Fibroblast of pulmonary artery (primary cell): ENCODE results near the gene TNNT2.

ENCODE experiments used
- DNase-seq: peaks from one replicate; pipeline ENCODE4 v3.0.0-alpha.2; 2010; ENCODE audit warnings: low read depth
- H3K4me3 ChIP-seq: replicated peaks from 2 replicates; pipeline ENCODE4 v1.5.1; 2011; ENCODE audit warnings: low read depth, mild to moderate bottlenecking, control low read depth, low read length, moderate library complexity
- TF ChIP-seq, protein P1 (sequence below): IDR thresholded peaks from 2 replicates; pipeline ENCODE4 v1.5.1; 2011; ENCODE audit warnings: mild to moderate bottlenecking, control low read depth, low read length, inconsistent platforms; ENCODE audit errors: missing control alignments

TNNT2 gene

DNA sequence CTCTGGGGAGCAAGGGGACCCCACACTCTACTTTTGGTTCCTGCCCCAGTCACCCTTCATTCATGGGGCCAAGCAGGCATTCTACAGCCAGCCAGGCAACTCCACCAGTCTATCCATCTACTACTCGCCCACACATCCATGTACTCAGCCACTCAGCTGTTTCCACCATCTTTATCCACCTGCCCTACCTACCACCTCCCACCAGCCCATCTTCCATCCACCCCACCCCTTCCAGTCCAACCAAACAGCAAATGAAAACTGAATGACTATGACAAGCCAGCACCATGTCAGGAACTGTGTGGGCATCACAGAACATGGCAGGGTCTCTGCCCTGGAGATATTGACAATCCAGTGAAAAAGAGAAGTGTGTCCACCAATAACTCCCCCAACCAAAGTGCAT, 13.7 kb upstream of the TNNT2 start:
- TF ChIP-seq, protein P1, sequence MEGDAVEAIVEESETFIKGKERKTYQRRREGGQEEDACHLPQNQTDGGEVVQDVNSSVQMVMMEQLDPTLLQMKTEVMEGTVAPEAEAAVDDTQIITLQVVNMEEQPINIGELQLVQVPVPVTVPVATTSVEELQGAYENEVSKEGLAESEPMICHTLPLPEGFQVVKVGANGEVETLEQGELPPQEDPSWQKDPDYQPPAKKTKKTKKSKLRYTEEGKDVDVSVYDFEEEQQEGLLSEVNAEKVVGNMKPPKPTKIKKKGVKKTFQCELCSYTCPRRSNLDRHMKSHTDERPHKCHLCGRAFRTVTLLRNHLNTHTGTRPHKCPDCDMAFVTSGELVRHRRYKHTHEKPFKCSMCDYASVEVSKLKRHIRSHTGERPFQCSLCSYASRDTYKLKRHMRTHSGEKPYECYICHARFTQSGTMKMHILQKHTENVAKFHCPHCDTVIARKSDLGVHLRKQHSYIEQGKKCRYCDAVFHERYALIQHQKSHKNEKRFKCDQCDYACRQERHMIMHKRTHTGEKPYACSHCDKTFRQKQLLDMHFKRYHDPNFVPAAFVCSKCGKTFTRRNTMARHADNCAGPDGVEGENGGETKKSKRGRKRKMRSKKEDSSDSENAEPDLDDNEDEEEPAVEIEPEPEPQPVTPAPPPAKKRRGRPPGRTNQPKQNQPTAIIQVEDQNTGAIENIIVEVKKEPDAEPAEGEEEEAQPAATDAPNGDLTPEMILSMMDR, result no peak
- no peak overlapping the region for H3K4me3 ChIP-seq
- DNase-seq, result no peak

DNA sequence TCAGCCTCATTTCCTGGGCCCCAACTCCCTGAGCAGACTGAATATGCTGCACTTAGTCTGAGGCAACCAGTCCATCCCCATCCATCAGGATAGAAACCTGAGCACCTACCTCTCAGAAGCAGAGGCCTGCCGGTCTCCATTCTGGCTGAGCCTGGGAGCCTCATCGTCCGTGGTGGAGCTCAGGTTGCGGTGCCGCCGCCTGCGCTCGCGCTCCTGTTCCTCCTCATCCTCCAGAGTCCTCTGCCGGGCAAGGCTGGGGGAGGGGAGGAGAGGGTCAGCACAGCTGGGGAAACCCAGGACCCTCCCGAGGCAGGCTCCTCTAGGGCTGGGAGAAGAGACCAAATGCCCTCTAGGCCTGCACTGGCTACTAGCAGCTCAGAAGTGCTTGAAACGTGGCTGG, 11.6 kb upstream of the TNNT2 start:
- H3K4me3 ChIP-seq, result no peak overlapping the region
- TF ChIP-seq, protein P1, result no peak
- no peak for DNase-seq

DNA sequence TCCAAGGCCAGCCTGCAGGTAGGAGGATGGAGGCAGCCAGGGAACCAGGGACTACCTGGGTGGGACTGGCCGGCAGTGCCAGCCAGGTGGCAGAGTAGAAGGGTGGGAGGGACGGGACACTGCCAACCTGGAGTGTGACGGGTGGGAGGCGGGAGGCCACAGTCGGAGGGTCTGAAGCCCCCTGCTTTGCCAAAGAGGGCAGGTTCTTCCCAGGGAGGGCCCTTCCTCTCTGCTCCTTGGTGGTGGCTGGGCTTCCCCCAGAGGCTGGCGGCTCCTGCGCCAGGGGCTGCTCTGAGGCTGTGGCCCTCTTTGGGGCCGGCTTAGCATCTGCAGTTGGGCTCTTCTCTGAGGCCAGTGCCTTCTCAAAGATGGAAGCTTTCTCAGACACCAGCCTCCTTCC, 8.7 kb upstream of the TNNT2 start:
- no peak for DNase-seq
- TF ChIP-seq, protein P1, result no peak
- H3K4me3 ChIP-seq, result no peak overlapping the region

DNA sequence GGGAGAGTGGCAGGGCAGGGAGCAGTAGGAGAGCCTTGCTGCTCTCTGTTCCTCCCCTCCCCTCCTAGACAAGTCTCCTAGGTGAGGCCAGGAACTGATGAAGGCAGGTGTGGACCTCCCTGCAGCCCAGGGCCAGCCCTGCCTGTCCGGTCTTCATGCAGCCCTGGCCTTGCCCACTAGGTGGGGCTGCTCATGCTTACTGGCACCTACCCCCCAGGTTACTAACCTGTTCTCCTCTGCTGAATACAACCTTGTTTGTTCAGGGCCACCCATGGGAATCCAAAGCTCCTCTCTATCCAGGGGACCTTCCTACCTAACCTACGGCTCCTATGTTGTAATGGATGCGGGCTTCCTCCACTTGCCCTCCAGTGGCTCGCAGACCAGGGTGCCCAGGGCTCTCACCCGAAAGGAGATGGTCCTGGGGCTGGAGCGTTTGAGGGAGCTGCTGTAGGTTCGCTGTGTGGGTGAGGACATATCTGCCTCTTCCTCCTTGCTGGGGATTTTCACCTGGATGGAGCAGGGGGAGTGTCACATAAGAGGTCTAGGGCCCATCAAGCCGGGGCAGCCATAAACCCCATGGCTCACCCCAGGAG, 7.9 kb upstream of the TNNT2 start:
- TF ChIP-seq, protein P1, result peak; percentile 89
- no peak overlapping the region for H3K4me3 ChIP-seq
- peak; percentile 35 for DNase-seq

DNA sequence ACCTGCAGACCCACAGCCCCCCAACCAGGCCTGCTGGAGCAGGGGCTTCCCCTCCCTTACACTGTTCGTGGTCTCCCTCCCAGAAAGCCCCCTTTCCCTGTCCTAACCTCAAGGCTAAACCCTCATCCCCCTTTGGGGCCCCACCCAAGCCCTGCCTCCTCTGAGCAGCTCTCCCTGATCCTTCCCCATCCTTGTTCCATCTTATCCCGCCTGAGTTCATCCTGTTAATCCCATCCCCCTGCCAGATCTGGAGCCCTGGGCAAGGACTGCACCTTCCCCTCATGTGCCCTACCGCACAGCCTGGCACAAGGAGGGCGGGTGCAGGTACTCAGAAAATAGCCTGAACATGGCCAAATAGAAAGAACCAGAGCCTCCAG, 6.9 kb upstream of the TNNT2 start:
- no peak overlapping the region for H3K4me3 ChIP-seq
- DNase-seq, result no peak
- TF ChIP-seq, protein P1, result no peak

DNA sequence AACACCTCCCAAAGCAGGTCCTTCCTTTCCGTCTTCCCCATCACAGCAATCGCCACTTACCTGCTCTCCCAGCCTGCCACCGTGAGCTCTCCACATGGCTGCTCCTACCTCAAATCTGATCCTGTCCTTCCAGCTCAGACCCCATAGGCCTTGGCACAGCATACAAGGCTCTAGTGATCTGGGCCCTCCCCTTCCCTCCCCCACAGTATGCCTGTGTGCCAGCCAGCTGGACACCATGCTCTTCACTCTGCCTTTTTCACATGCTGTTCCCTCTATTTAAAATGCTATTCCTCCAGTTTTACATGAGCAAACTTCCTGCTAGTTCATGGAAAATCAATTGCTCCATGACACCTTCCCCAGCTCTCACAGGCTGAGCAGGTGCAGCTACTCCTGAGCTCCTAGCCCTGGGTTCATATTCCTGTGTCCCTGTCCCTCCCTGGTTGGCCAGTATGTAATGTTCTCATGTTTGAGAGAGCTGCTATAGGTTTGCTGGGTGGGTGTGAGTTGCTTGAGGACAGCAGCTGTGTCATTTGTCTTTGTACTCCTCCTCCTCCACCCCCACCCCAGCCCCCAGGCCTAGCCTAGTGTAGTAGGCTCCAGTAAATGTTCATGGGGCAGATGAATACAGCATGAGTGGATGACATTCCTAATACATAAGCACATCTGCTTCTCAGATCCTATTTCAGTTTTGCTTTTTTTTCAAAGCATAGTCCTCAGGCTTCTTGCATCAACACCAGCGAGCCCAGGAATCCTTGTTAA, 6.3 kb upstream of the TNNT2 start:
- TF ChIP-seq, protein P1, result no peak
- H3K4me3 ChIP-seq, result no peak overlapping the region
- peak; percentile 56 for DNase-seq

DNA sequence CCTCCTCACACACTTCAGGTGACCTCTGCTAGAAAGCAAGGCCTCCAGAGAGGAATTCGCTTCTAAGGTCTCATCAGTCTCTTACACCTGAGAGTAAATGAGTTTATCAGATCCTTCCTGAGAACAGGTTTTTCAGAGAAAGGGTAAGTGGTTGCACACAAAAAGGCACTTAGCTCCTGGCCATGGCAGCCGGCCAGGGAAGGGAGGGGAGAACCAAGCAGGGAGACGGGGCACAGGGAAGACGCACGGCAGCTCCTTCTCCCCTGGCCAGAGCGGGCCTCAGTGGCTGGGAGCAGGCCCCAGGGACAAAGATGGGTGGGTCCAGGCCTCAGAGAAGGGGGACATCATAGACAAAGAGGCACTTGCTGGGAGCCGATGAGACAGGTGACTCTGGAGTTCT, 3.6 kb upstream of the TNNT2 start:
- TF ChIP-seq, protein P1, result no peak
- DNase-seq, result no peak

More for the DNA sequence above, 3.6 kb upstream of the TNNT2 start:
- no peak overlapping the region for H3K4me3 ChIP-seq
